HG02642 (cell line): ENCODE data around the gene CACNA1E.
"Not testable (repeated sequence)": the region's sequence is repeated elsewhere in the genome, so short reads cannot be mapped to it uniquely, and the experiment has no call there.

Experiments used
- ATAC-seq: cut with Tn5 transposase; IDR thresholded peaks from one replicate; pipeline ENCODE4 v1.9.1; 2021; ENCODE audit warnings: mild to moderate bottlenecking; ENCODE audit not compliant: unreplicated experiment, poor library complexity

Gene CACNA1E

GRCh38 chr1:181514298-181515290, 31.3 kb downstream of the CACNA1E start:
- ATAC-seq: peak; percentile 75

- ATAC-seq: no peak
These were observed 33.4 kb downstream of the CACNA1E start for GRCh38 chr1:181516706-181517105.

- no peak for ATAC-seq
These were observed 34.0 kb downstream of the CACNA1E start for GRCh38 chr1:181517181-181517875.

- ATAC-seq: no peak
These were observed 34.8 kb downstream of the CACNA1E start for GRCh38 chr1:181518152-181518551.

- no peak for ATAC-seq
These were observed 39.5 kb downstream of the CACNA1E start for GRCh38 chr1:181522864-181523263.

- no peak for ATAC-seq
These were observed 41.9 kb downstream of the CACNA1E start for GRCh38 chr1:181525104-181525721.

GRCh38 chr1:181528241-181528640, 44.9 kb downstream of the CACNA1E start:
- ATAC-seq: not testable (repeated sequence)

GRCh38 chr1:181531441-181531840, 48.1 kb downstream of the CACNA1E start:
- ATAC-seq: no peak

- no peak for ATAC-seq
These were observed 48.8 kb downstream of the CACNA1E start for GRCh38 chr1:181531951-181532600.

GRCh38 chr1:181538836-181539235, 55.5 kb downstream of the CACNA1E start:
- ATAC-seq: no peak

- ATAC-seq: no peak
These were observed 58.1 kb downstream of the CACNA1E start for GRCh38 chr1:181541458-181541857.

- ATAC-seq: no peak
These were observed 58.6 kb downstream of the CACNA1E start for GRCh38 chr1:181541947-181542346.

- not testable (repeated sequence) for ATAC-seq
These were observed 59.1 kb downstream of the CACNA1E start for GRCh38 chr1:181542406-181542805.

GRCh38 chr1:181545395-181545794, 62.1 kb downstream of the CACNA1E start:
- no peak for ATAC-seq

GRCh38 chr1:181548497-181548896, 65.2 kb downstream of the CACNA1E start:
- ATAC-seq: no peak

- no peak for ATAC-seq
These were observed 67.9 kb downstream of the CACNA1E start for GRCh38 chr1:181551249-181551648.

GRCh38 chr1:181551754-181552153, 68.4 kb downstream of the CACNA1E start:
- ATAC-seq: no peak

- ATAC-seq: no peak
These were observed 71.1 kb downstream of the CACNA1E start for GRCh38 chr1:181554465-181554864.

- no peak for ATAC-seq
These were observed 73.3 kb downstream of the CACNA1E start for GRCh38 chr1:181556631-181557030.

GRCh38 chr1:181557313-181557712, 74.0 kb downstream of the CACNA1E start:
- no peak for ATAC-seq
